HAP-1 (cell line): Measurements from ENCODE around the gene GSTM4.
"Not testable (repeated sequence)": the region's sequence is repeated elsewhere in the genome, so short reads cannot be mapped to it uniquely, and the experiment has no call there.

ENCODE experiments used
- DNase-seq, 2 experiments: peaks; one replicate each; pipeline ENCODE4 v3.0.0-alpha.2; 2016 to 2020; ENCODE audit warnings: low spot score in 2 of 2
- H3K27me3 ChIP-seq: fragments of 250-450 bp; sonication (Bioruptor Pico); 2 replicates; pipeline ENCODE4 v1.5.1; 2020; ENCODE audit warnings: low read depth, mild to moderate bottlenecking, moderate library complexity
- H3K36me3 ChIP-seq: fragments of 250-450 bp; sonication (Bioruptor Pico); replicated peaks from 2 replicates; pipeline ENCODE4 v1.5.1; 2020; ENCODE audit warnings: mild to moderate bottlenecking
- H3K4me1 ChIP-seq: fragments of 250-450 bp; sonication (Bioruptor Pico); 2 replicates; pipeline ENCODE4 v1.5.1; 2020; ENCODE audit warnings: mild to moderate bottlenecking
- H3K4me3 ChIP-seq: fragments of 250-450 bp; sonication (Bioruptor Pico); 2 replicates; pipeline ENCODE4 v1.5.1; 2020; ENCODE audit warnings: mild to moderate bottlenecking, moderate library complexity
- H3K9me3 ChIP-seq: fragments of 250-450 bp; sonication (Bioruptor Pico); 2 replicates; pipeline ENCODE4 v1.5.1; 2020; ENCODE audit warnings: mild to moderate bottlenecking, moderate library complexity
- in situ Hi-C: fragments of 300-500 bp; cut with MboI; formaldehyde crosslinking; loops from 3 replicates; pipeline ENCODE4 v1.14.3; 2020; ENCODE audit warnings: low sequenced_read_pairs, inconsistent platforms, mixed read lengths

The GSTM4 gene

DNA sequence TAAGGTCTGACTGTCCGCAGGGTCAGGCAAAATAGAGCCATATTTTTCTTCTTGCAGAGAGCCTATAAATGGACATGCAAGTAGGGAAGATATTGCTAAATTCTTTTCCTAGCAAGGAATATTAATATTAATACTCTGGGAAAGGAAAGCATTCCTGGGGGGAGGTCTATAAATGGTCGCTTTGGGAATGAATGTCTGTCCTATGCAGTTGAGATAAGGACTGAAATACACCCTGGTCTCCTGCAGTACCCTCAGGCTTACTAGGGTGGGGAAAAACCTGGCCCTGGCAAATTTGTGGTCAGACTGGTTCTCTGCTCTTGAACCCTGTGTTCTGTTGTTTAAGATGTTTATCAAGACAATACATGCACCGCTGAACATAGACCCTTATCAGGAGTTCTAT, 47.0 kb downstream of the GSTM4 start:
- H3K36me3 ChIP-seq, H3K27me3 ChIP-seq, in situ Hi-C loops, H3K9me3 ChIP-seq, H3K4me3 ChIP-seq, H3K4me1 ChIP-seq, DNase-seq: not testable (repeated sequence)

- H3K4me3 ChIP-seq: no peak overlapping the region
- in situ Hi-C loops: no loop called here
- H3K9me3 ChIP-seq: peaks cover 4% of the 10 kb centered on the region; the same call in 1 of the 2 replicates
- no peaks in the 10 kb centered on the region for H3K36me3 ChIP-seq
- H3K4me1 ChIP-seq: no peaks in the 10 kb centered on the region
- H3K27me3 ChIP-seq: no peaks in the 10 kb centered on the region
- DNase-seq: no peak
These were observed 48.3 kb downstream of the GSTM4 start for GRCh38 chr1:109704173-109704572.

- Histone ChIP-seq H3K27me3 (no peaks in the 10 kb centered on the region), H3K9me3 (peaks cover 4% of the 10 kb centered on the region; the same call in 1 of the 2 replicates), H3K4me3 (no peak overlapping the region), H3K4me1 (no peaks in the 10 kb centered on the region), H3K36me3 (no peaks in the 10 kb centered on the region)
- no peak for DNase-seq
- in situ Hi-C loops: no loop called here
These were observed 49.5 kb downstream of the GSTM4 start for GRCh38 chr1:109705411-109705810.

GRCh38 chr1:109708949-109709348, 53.0 kb downstream of the GSTM4 start:
- H3K4me1 ChIP-seq, H3K27me3 ChIP-seq, DNase-seq, H3K36me3 ChIP-seq, H3K4me3 ChIP-seq, H3K9me3 ChIP-seq, in situ Hi-C loops: not testable (repeated sequence)

DNA sequence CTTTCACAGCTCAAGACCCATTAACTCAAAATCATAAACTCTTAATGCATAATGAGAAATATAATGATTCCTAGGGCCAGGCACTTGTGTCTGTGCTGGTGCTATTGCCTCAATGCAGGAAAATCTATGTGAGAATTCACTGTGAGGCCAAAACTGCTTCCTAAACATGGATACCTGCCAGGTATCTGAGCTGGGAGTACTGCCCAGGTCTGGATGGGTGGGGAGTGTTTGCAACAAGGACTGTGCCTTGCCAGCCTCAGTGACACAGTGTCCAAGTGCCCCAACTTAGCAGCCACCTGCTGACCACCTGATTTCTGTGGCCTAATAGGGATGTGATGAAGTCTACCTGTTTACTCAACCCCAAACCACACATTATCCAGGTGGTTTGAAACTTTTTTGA, 53.9 kb downstream of the GSTM4 start:
- H3K9me3 ChIP-seq, DNase-seq, H3K27me3 ChIP-seq, H3K36me3 ChIP-seq, H3K4me1 ChIP-seq, in situ Hi-C loops, H3K4me3 ChIP-seq: not testable (repeated sequence)
